GM12878 (cell line): ENCODE measurements around the gene TPGS2.

Source experiments
- BCL11A ChIP-seq: IDR thresholded peaks from 2 replicates; pipeline ENCODE4 v1.6.1; 2011; ENCODE audit warnings: low read depth, low read length
- BRCA1 ChIP-seq: IDR thresholded peaks from 2 replicates; pipeline ENCODE4 v1.6.1; 2011; ENCODE audit warnings: low read depth, low read length, improper control_type of control experiment
- CTCF ChIP-seq, 3 experiments: IDR thresholded peaks in 2 of 3; conservative IDR thresholded peaks in 1 of 3; 2 replicates each; pipeline ENCODE4 v1.5.1; 2011; ENCODE audit warnings: low read depth in 3 of 3, low read length in 3 of 3, mild to moderate bottlenecking in 3 of 3, control low read depth in 2 of 3, moderate library complexity in 2 of 3, inconsistent platforms in 1 of 3, mixed read lengths in 1 of 3; ENCODE audit not compliant: control insufficient read depth in 2 of 3, insufficient read depth in 1 of 3; ENCODE audit errors: extremely low read depth in 1 of 3
- HCFC1 ChIP-seq: fragments of 150-350 bp; IDR thresholded peaks from 2 replicates; pipeline ENCODE4 v1.6.1; 2014; ENCODE audit warnings: low read length
- JUND ChIP-seq: IDR thresholded peaks from 2 replicates; pipeline ENCODE4 v1.6.1; 2012; ENCODE audit warnings: low read depth, mild to moderate bottlenecking, low read length, improper control_type of control experiment, moderate library complexity
- KAT2A ChIP-seq: conservative IDR thresholded peaks from 2 replicates; pipeline ENCODE4 v1.6.1; 2011; ENCODE audit warnings: low read depth, low read length; ENCODE audit not compliant: control insufficient read depth
- MTA3 ChIP-seq: IDR thresholded peaks from 2 replicates; pipeline ENCODE4 v1.6.1; 2012; ENCODE audit warnings: low read length, inconsistent platforms, borderline replicate concordance
- NFYA ChIP-seq: IDR thresholded peaks from 2 replicates; pipeline ENCODE4 v1.6.1; 2011; ENCODE audit warnings: low read depth, mild to moderate bottlenecking, low read length, improper control_type of control experiment, borderline replicate concordance
- NR2C2 ChIP-seq: IDR thresholded peaks from 2 replicates; pipeline ENCODE4 v1.6.1; 2011; ENCODE audit warnings: borderline replicate concordance, low read depth; ENCODE audit not compliant: control insufficient read depth, insufficient read length
- PBX3 ChIP-seq: IDR thresholded peaks from 2 replicates; pipeline ENCODE4 v1.6.1; 2011; ENCODE audit warnings: mild to moderate bottlenecking, low read depth, low read length, moderate library complexity; ENCODE audit not compliant: insufficient replicate concordance
- POLR2A ChIP-seq: IDR thresholded peaks from 2 replicates; pipeline ENCODE4 v1.6.1; 2011; ENCODE audit warnings: low read depth, mild to moderate bottlenecking, low read length
- STAT3 ChIP-seq: IDR thresholded peaks from 2 replicates; pipeline ENCODE4 v1.6.1; 2011; ENCODE audit warnings: low read depth, low read length, improper control_type of control experiment
- SUZ12 ChIP-seq: fragments of 200-600 bp; sonication (generic); IDR thresholded peaks from one replicate; pipeline ENCODE4 v1.6.1; 2018; ENCODE audit warnings: antibody characterized with exemption, mild to moderate bottlenecking; ENCODE audit not compliant: unreplicated experiment
- TARDBP ChIP-seq: IDR thresholded peaks from 2 replicates; pipeline ENCODE4 v1.6.1; 2016; ENCODE audit warnings: borderline replicate concordance

DNA sequence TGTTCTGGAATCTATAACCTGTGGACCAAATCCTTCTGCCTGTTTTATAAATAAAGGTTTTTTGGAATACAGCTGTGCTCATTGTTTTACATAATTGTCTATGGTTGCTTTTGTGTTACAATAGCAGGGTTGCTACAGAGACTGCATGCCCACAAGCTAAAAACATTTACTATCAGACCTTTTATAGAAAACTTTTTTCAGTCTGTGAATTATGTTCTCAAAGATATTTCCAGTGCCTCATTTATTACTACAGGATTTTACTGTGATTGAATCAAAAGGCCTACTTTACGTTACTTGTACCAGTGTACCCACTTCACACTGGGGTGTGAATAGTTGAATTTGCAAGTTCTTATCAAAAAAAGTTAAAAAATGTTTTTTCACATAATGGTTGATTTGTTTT, 7.1 kb upstream of the TPGS2 start:
- TF ChIP-seq CTCF (IDR thresholded peaks at IDR 0.05 in 2 of 3, conservative IDR thresholded peaks at IDR 0.05 in 1 of 3; ENCODE audit: control insufficient read depth in 2 of 3, extremely low read depth in 1 of 3, insufficient read depth in 1 of 3, low read depth in 3 of 3, low read length in 3 of 3) (no peak), BCL11A (no peak), TARDBP (no peak), JUND (no peak), KAT2A (no peak), HCFC1 (no peak), NFYA (no peak), POLR2A (no peak), NR2C2 (no peak), BRCA1 (no peak), SUZ12 (no peak), PBX3 (no peak), STAT3 (no peak), MTA3 (no peak)
